HT-29 (cell line): ENCODE data around the gene COMP. TPM values are rescaled to one million over a fixed set of nuclear protein-coding genes. Genes with fewer than 3 reads are reported as not detected.

ENCODE experiments used
- DNase-seq: peaks from one replicate; pipeline ENCODE4 v3.0.0-alpha.2; 2015; ENCODE audit warnings: low spot score
- total RNA-seq: library from RNA; depleted of rRNA; stranded (reverse); fragments of >200 nt; shearing (Covaris generic); gene quantifications from 2 replicates; pipeline ENCODE4 v1.2.3, GENCODE V29; 2014

The COMP gene
- total RNA-seq, 1 experiment from 2014 or later, result not detected

GRCh38 chr19:18770663-18771327, 20.3 kb downstream of the COMP start:
- DNase-seq, result no peak

GRCh38 chr19:18769989-18770528, 21.0 kb downstream of the COMP start:
- no peak for DNase-seq

GRCh38 chr19:18768997-18769891, 21.9 kb downstream of the COMP start:
- no peak for DNase-seq

- no peak for DNase-seq
Observed at GRCh38 chr19:18768046-18768771, 22.9 kb downstream of the COMP start.

GRCh38 chr19:18765224-18765623, 25.9 kb downstream of the COMP start:
- DNase-seq, result peak; percentile 49

GRCh38 chr19:18764591-18765051, 26.5 kb downstream of the COMP start:
- peak; percentile 20 for DNase-seq

- DNase-seq, result peak; percentile 25
Observed at GRCh38 chr19:18763674-18764590, 27.2 kb downstream of the COMP start.

- DNase-seq, result peak; percentile 91
Observed at GRCh38 chr19:18762125-18763023, 28.7 kb downstream of the COMP start.

GRCh38 chr19:18761531-18762110, 29.5 kb downstream of the COMP start:
- no peak for DNase-seq

- DNase-seq, result no peak
Observed at GRCh38 chr19:18760440-18761383, 30.4 kb downstream of the COMP start.

- DNase-seq, result no peak
Observed at GRCh38 chr19:18759995-18760426, 31.1 kb downstream of the COMP start.

- DNase-seq, result no peak
Observed at GRCh38 chr19:18759304-18759994, 31.7 kb downstream of the COMP start.

GRCh38 chr19:18756896-18757295, 34.2 kb downstream of the COMP start:
- no peak for DNase-seq

- DNase-seq, result no peak
Observed at GRCh38 chr19:18754501-18754900, 36.6 kb downstream of the COMP start.

- no peak for DNase-seq
Observed at GRCh38 chr19:18751571-18751970, 39.5 kb downstream of the COMP start.

- no peak for DNase-seq
Observed at GRCh38 chr19:18750295-18750970, 40.7 kb downstream of the COMP start.
